Glutamatergic neuron (in vitro differentiated cells): ENCODE measurements around the gene STXBP4. TPM values are rescaled to one million over a fixed set of nuclear protein-coding genes. Genes with fewer than 3 reads are reported as not detected.

ENCODE experiments used
- DNase-seq: peaks from one replicate; pipeline ENCODE4 v3.0.0; 2022
- H3K27ac Mint-ChIP-seq: one replicate; pipeline ENCODE4 v1.8.0; 2020; ENCODE audit warnings: mild to moderate bottlenecking, mixed read lengths, inconsistent platforms; ENCODE audit not compliant: unreplicated experiment
- H3K27me3 Mint-ChIP-seq: one replicate; pipeline ENCODE4 v1.8.0; 2020; ENCODE audit warnings: mild to moderate bottlenecking, moderate library complexity, mixed read lengths, inconsistent platforms; ENCODE audit not compliant: unreplicated experiment
- H3K36me3 Mint-ChIP-seq: one replicate; pipeline ENCODE4 v1.8.0; 2020; ENCODE audit warnings: mild to moderate bottlenecking, mixed read lengths, inconsistent platforms; ENCODE audit not compliant: unreplicated experiment
- H3K4me1 Mint-ChIP-seq: one replicate; pipeline ENCODE4 v1.8.0; 2020; ENCODE audit warnings: mild to moderate bottlenecking, low read depth, mixed read lengths, inconsistent platforms; ENCODE audit not compliant: unreplicated experiment
- H3K4me3 Mint-ChIP-seq: one replicate; pipeline ENCODE4 v1.8.0; 2020; ENCODE audit warnings: mild to moderate bottlenecking, mixed read lengths, inconsistent platforms; ENCODE audit not compliant: unreplicated experiment
- H3K9me3 Mint-ChIP-seq: one replicate; pipeline ENCODE4 v1.8.0; 2020; ENCODE audit warnings: mild to moderate bottlenecking, moderate library complexity, mixed read lengths, inconsistent platforms; ENCODE audit not compliant: unreplicated experiment
- CTCF ChIP-seq: fragments of 200-600 bp; sonication (generic); IDR thresholded peaks from one replicate; pipeline ENCODE4 v1.5.0; 2021; ENCODE audit not compliant: partially characterized antibody, unreplicated experiment
- total RNA-seq: library from RNA; stranded (reverse); fragmentation: NEBNext Ultra II Directional; extraction: Animal tissue kit (Norgen Biotek cat#: 25700); gene quantifications from one replicate; pipeline ENCODE4 v1.2.1, GENCODE V29; 2021; ENCODE audit not compliant: unreplicated experiment

STXBP4 gene
- total RNA-seq, 1 donor from 2014 or later = 17.7 TPM

GRCh38 chr17:55186937-55187770 lies 218.6 kb downstream of the STXBP4 start:
- no peaks in the 10 kb centered on the region for H3K27me3 Mint-ChIP-seq
- H3K27ac Mint-ChIP-seq = no peak overlapping the region
- no peaks in the 10 kb centered on the region for H3K9me3 Mint-ChIP-seq
- no peak for DNase-seq
- H3K36me3 Mint-ChIP-seq = no peaks in the 10 kb centered on the region
- H3K4me3 Mint-ChIP-seq = no peak overlapping the region
- no peaks in the 10 kb centered on the region for H3K4me1 Mint-ChIP-seq
- TF ChIP-seq CTCF = no peak

GRCh38 chr17:55190748-55191147 lies 222.2 kb downstream of the STXBP4 start:
- Mint-ChIP-seq H3K27ac (no peak overlapping the region), H3K27me3 (peaks cover 1% of the 10 kb centered on the region), H3K4me3 (no peak overlapping the region), H3K9me3 (no peaks in the 10 kb centered on the region), H3K36me3 (no peaks in the 10 kb centered on the region), H3K4me1 (no peaks in the 10 kb centered on the region)
- DNase-seq = no peak
- TF ChIP-seq CTCF = no peak

GRCh38 chr17:55198690-55199370 lies 230.3 kb downstream of the STXBP4 start:
- Mint-ChIP-seq H3K4me3 (no peak overlapping the region), H3K4me1 (no peaks in the 10 kb centered on the region), H3K36me3 (peaks cover 2% of the 10 kb centered on the region), H3K9me3 (no peaks in the 10 kb centered on the region), H3K27ac (no peak overlapping the region), H3K27me3 (no peaks in the 10 kb centered on the region)
- no peak for DNase-seq
- TF ChIP-seq CTCF = no peak

- no peak for DNase-seq
- H3K27me3 Mint-ChIP-seq = no peaks in the 10 kb centered on the region
- H3K4me1 Mint-ChIP-seq = no peaks in the 10 kb centered on the region
- H3K4me3 Mint-ChIP-seq = no peak overlapping the region
- H3K27ac Mint-ChIP-seq = no peak overlapping the region
- peaks cover 12% of the 10 kb centered on the region for H3K36me3 Mint-ChIP-seq
- no peak for TF ChIP-seq CTCF
- H3K9me3 Mint-ChIP-seq = peaks cover 4% of the 10 kb centered on the region
Measured at GRCh38 chr17:55200904-55201303, 232.3 kb downstream of the STXBP4 start.

GRCh38 chr17:55201308-55201932 lies 232.9 kb downstream of the STXBP4 start:
- Mint-ChIP-seq H3K4me1 (no peaks in the 10 kb centered on the region), H3K27ac (no peak overlapping the region), H3K9me3 (peaks cover 4% of the 10 kb centered on the region), H3K27me3 (no peaks in the 10 kb centered on the region), H3K36me3 (peaks cover 12% of the 10 kb centered on the region), H3K4me3 (no peak overlapping the region)
- no peak for TF ChIP-seq CTCF
- no peak for DNase-seq
